NCI-H146 (cell line): Measurements from ENCODE around the gene SDK1.
A peak's percentile ranks its signal among the peaks of the same experiment; 100 is the strongest.

Experiments
- DNase-seq: peaks from one replicate; lab custom pipeline; 2025; lab: John Stamatoyannopoulos, UW

SDK1 gene

DNA sequence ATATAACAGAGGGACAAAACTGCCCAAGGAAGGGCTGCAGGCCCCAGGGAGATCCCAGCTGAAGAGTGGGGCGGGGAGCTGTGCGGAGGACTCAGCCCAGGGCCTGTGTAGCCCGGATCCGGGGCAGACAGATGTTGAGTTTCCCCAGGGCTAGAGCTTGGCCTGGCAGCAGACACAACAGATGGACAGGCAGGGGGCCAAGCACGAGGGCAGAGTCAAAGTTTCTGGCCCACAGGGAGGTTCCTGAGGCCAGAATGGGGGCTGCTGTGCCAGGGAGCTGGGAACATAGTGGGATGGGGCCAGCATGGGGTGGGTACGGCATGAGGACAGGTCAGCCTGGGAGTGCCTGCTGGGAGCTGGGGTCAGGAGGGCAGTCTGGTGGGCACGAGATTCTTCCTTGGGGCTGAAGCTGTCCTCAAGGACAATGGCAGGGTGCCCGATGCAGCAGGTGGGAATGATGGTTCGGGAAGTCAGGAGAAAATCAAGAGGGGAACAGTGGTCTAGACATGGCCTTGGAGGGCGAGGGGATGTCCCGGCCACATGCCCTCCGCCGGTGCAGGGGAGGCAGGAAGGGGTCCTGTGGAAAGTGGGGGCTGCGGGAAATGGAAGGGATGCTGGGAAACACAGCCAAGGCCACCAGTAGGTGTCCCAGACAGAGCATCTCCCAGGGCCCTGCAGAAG, 862.0 kb downstream of the SDK1 start:
- DNase-seq: no peak

DNA sequence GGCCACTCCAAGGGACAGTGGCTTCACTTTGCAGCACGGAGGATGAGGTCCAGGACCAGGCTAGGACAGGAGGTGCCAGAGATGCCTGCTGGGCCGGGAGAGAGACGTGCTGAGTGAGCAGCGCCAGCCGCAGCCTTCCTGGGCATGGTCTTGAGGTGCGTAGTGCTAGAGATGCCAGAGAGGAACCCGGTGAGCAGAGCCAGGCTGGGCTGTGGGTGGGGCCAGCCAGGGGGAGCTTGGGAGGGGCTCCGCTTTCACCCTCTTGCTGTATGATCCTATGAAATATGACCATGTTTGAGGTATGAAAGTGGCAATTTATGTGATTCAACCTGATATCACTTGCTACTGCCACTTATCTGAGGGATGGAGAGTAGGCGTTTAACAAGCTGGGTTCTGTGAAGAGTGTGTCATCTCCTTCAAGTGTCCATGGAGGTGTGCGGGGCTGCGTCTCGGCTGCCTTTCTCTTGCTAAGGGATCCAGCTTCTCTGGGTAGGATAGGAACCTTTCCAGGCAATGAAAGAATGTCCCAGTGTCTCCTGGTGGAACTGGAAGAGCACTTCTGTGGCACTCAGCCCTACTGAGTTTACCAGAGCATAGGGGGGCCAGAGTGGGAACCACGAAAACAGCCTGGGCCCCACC, 862.6 kb downstream of the SDK1 start:
- no peak for DNase-seq

DNA sequence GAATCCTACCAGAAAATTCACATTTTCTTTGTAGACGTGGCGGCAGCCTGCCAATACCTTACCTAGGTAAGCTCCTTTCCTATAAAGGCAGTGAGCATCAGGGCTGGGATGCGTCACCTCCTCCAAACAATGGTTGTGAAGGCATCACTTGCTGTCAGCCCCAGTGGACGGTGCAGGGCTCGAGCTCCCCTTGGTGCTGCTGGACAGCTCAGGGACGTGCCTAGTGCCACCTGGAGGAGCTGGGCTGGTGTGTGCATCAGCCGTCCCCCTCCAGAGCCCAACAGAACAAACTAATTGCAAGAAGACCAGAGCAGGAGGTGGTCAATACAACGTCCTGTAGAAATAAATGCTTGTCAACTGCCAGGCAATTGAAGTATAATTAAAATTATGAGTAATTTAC, 863.5 kb downstream of the SDK1 start:
- peak; percentile 72 for DNase-seq

DNA sequence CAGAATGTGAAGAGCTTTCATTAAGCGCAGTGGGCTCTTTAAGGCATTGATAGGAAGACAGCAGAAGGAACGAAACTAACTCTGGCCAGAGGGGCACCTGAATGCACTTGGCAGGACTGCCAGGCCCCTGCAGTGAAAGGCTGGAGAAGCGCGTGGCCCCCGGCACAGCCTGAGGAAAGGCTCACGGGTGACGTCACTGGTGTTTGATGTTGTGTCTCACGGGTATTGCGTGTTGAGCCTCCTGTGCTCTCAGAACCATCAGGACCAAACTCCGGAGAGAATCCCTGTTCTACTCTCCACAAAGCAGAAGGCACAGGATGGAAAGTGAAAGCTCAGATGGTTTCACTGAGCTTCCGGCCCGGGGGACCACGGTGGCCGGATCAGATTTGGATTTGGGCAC, 865.3 kb downstream of the SDK1 start:
- no peak for DNase-seq

DNA sequence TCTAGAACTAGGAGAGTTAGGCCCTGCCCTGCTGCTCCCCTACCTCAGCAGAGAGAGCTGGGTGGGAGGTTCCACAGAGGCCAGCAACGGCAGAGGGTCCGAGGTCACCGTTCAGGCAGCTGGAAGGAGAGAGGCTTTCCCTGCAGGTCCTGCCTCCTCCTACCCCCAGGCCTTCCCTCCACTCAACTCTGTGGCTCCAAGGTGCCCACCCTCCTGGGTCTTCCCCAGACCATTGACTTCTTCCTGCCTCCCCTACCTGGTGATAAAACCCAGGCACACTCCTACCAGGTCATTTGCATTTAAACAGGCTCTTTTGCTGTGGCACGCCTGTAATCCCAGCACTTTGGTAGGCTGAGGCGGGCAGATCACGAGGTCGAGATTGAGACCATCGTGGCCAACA, 865.8 kb downstream of the SDK1 start:
- no peak for DNase-seq

DNA sequence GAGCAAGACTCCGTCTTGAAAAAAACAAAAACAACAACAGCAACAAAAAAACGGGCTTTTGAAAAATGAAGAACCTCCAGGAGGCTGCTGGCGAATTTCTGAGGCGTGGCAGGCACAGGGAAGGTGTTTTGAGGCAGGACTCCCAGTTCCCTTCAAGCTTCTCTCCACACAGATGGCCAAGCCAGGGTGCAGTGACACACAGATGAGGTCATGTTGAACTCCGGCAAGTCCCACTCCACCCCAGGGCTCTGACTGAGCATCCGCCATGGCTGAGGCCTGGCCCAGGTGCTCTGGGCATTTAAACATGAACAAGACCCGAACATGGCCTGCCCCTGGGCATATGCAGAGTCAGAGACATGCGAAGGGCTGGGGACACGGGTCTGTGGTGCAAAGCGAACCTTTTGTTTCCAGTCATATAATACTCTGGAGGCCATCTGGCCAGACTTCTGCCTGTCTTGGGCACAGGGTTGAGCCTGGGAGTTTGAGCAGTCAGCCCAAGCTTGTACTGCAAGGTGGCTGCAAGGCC, 866.4 kb downstream of the SDK1 start:
- DNase-seq: no peak

DNA sequence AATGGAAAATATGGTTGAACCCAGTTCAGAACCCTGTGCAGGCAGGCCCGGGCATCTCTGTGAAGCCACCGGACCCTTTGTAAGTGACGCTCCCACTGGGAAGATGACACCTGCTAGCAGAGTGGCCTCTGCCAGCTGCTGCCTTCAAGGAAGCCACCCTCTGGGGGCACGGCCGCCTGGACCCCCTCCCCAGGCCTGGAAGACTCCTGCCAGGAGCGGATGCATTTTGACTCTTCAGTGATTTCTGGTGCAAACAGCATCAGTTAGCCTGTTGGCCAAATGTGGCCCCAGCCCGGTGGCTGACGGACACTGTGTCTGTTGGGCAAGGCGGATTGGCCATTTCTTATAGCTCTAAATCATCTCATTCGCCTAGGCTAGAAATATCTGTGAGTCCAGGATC, 867.0 kb downstream of the SDK1 start:
- DNase-seq: no peak

DNA sequence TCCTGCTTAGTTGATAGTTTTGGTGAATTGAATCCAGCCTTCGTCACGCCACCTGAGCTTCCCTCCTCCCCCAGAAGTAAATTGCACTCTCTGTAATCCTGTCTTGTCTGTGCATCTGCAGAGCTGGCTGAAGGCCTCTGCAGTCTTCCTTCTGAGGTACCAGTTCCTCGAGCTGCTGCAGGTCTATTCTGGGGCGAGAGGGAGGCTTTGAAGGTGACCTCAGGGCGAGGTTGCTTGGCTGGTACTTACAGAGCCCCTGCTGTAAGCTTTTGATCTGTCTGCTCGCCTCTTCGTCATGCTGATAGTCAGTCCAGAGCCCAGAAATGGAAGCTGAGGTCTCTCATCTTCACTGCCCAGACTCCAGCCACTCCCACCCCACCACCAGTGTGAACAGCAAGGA, 867.5 kb downstream of the SDK1 start:
- no peak for DNase-seq

DNA sequence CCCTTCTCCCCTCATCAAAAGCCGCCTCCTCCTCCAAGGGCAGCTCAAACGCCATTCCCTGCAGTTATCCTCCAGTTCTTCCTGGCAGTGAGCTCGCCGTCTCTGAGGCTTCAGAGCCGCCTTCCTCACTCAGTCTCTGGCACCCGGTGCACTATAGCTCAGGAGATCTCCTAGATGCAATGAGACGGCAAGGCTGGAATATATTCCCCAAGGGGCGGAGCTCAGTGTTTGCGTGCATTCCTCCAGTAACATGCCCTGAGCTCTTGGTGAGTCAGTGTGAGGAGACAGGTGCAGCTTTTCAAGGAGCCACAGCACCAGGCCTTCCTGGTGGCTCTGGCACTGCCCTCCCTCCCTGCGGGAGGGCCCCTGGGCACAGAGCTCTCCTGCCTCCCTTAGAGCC, 868.4 kb downstream of the SDK1 start:
- DNase-seq: no peak

DNA sequence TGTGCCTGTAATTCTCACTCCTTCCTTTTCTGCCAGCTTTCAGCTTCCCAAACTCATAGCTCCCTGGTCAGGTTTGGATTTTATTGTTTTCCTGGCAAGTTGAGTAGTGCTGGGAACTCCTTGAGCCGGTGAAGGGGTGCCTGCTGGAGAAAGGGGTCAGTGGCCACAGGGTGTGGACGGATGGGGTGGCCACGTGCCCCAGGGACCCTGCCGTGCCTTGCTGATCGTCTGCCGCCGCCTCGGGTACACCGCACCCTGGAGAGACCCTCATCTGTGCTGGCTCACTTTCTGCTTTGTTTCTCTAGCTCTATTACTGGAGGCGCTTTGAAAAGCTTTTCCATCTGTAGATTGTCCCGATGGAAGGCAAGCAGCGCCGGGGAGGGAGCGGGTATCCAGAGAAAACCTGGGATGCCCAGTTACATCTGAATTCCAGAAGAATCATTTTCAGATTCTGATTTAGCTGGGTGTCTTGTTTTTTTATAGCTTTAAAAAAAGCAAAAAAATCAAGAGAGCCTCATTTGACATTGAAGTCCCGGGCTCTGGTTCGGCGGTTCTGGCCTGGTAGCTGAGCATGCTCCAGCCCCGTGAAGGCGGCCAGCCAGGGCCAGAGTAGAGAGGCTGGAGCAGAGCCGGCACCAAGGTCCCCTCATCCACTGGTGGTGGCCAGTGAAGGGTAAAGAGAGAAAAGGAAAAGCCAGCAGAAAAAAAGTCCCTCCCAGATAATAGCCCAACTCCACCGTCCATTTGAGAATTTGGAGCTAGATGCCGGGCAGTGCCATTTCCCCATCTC, 870.1 kb downstream of the SDK1 start:
- DNase-seq: no peak

DNA sequence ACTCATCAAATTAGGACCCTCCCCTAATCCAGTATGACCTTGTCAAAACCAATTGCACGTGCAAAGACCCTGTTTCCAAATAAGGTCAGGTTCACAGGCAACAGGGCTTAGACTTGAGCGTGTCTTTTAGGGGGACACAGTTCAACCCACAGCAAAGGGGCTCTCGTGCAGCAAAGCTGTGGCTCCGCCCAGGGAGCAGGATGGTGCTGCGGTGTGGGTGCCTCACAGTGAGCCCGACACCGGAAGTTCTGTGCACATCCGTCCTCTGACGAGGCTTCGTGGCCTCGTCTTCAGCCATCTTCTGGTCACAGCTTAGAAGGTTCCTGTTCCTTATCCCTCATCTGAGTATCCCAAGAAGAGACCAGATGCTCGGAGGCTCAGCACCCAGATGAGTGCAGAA, 871.8 kb downstream of the SDK1 start:
- no peak for DNase-seq

DNA sequence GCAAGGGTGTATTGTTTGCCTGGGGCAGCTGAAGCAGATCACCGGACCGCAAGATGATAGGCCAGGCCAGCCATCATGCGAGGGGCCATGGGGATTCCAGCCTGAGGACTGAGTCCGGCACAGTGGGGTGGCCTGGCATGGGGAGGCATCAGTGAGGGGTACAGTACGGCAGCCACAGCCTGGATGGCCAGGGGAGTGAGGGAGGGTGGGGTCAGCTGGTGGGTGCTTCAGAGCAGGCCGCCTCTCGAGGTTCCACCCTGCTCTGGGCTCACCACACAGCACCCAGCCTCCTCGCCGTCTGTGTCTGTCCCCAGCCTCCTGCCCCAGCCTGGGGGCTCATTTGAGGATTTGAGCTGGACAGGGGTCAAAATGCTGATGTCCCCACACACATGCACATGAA, 872.6 kb downstream of the SDK1 start:
- DNase-seq: no peak

DNA sequence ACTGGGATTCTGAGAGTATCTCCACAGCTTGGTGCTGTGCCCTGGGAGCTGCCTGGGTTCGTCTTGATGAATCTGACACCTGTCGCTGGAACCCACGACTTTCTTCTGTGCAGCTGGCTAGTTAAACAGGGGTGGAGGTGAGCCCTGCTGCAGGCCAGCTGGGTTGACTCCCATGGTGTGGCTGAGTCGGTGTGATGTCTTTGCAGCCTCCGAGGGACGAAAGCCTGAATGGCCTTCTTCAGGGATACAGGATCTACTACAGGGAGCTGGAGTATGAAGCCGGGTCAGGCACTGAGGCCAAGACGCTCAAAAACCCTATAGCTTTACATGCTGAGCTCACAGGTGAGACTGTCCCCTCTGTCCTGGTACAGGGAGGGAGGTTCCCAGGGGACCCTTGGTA, 873.0 kb downstream of the SDK1 start:
- no peak for DNase-seq

DNA sequence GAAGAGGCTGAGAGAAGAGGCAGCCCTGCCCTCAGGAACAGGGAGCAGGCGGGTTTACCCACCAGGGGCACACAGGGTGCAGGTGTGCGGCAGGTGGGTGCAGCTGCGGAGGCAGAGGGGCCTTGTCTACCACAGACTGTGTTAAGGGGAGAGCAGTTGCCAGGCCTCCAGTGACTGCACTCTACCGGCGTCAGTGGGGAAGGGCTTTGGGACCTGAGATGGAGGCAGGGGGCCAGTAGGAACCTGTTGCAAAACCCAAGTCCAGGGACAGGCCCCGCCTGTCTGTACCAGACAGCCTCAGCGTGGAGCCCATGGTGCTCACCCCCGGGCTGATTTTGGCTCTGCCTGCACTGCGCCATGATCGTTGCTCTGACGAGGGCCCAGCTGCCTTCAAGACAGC, 873.4 kb downstream of the SDK1 start:
- no peak for DNase-seq

DNA sequence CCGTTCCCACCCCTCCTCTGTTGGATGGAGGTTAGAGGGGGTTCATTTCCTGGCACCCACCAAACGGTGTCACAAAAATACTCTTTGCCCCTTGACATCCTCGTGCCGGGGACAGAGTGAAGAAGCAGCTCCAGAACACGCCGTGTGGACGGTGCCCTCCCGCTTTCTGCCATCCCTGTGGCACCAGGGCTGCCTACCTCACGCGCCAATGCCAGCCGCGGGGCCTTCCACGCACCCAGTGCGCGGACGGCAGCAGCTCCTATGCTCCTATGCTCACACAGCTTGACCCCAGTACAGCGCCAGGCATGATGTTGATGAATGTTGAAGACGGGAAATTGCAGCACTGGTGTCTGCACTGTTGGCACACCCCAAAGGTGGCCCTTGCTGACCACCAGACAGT, 873.8 kb downstream of the SDK1 start:
- DNase-seq: no peak

DNA sequence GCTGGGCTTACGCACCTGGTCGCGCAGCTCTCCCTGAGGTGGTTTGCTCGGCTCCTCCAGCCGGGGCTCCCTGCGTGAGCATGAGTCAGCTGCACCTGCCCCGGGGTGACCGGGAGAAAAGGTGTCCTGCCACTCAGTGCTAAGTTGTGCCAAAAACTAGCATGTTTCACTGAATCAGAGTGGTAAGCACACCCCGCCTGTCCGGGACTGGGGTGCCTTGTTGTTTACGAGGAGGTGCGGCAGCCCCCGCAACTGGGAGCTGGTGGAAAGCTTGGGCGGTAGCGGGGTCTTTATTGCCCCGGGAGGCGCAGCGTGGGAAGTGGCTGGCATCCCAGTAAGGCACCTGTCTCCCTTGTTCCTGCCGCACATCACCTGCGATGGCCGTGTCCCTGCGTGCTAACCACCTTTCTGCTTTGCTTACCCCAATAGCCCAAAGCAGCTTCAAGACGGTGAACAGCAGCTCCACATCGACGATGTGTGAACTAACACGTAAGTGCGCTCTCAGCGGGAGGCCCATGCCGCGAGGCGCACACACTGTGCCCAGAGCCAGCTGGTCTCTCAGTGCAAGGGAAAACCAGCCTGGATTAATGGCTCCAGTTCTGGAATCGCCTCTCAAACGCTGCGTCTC, 874.4 kb downstream of the SDK1 start:
- DNase-seq: no peak

DNA sequence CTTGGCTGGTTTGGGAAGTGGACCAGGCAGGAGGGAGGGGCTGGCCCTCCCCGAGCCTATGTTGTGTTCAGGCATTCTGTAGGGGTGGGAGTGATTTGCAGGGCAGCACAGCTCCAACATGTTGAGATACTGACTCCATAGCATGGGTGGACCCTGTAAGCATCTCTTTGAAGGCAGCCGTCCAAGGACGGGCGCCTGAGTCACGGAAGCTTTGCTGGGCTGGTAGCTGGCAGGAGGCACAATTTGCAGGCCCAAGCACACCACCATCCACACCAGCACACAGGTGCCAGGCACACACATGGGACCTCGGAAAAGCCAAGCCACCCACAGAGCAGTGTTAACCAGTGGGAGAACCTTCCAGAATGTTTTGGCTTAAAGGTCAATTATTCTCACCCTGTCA, 875.9 kb downstream of the SDK1 start:
- DNase-seq: no peak

DNA sequence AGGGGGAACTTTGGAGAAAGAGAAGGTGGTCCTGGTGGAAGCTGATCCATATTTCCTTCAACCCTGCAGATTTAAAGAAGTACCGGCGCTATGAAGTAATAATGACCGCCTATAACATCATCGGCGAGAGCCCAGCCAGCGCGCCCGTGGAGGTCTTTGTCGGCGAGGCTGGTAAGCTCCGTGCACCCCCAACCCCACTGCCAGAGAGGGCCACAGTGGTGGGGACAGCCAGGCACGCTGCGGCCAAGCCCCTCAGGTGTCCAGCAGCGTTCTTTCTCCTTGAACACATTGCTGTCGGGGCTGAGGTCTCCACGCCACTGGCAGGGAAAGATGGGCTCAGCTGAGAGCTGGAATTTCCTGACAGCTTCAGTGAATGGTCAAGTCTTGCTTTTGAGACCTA, 877.4 kb downstream of the SDK1 start:
- DNase-seq: no peak

DNA sequence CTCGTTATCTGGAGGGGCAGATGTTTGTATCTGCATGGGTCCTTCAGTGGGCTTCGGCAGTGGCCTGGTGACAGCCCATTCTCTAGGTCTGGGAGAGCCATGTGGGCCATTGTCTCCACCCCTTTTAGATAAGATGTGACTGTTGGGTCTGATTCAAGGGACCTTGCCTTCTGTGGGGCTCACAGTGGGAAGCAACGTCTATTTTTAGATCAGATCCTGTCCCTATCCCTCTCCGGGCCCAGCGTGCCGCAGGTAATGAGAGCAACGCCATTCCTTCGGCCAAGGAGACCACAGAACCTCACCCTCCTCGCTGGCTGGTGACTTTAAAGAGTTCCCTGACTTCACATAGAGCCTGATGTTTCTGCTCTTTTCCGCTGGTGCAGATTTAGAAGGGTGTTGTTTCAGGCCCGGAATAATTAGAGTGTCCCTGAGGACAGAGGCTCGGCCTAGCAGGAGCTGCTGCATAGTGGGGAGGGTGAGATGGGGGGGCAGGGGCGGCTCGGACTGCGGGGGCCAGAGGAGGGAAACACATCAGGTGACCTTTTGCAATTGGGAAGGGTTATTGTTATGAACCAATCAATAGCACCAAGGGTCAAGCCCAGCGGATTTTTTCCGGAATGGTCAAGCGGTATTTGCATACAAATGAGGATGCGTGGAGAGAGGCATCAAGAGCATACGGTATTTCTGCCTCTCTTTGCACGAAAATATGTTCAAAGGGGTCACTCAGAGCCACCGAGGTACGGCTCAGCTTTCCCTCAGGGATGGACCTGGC, 878.0 kb downstream of the SDK1 start:
- DNase-seq: no peak

DNA sequence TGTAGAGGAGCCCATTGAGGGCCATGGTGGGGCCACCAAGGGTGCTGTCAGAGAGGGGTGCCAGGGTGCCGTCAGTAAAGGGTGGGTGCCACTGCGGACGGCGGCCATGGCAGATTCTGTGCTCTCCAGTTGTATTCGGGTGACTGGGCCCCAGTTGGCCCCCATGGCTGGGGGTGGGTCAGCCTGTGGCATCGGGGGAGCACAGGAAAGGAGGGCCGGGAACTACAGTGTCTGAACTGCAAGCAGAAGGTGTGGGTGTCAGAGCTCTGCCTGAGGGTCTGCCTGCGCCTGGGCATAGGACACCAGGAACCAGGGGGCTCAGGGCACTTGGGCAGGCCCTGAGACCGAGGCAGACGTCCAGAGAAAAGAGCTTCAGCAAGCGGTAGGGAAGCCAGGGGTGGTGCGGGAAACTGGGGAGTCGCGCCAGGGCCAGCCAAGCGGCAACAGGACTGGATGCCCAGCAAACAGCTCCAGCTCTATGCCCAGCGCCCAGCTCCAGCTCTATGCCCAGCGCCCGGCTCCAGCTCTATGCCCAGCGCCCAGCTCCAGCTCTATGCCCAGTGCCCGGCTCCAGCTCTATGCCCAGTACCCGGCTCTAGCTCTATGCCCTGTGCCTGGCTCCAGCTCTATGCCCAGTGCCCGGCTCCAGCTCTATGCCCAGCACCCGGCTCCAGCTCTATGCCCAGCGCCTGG, 878.8 kb downstream of the SDK1 start:
- DNase-seq: no peak

DNA sequence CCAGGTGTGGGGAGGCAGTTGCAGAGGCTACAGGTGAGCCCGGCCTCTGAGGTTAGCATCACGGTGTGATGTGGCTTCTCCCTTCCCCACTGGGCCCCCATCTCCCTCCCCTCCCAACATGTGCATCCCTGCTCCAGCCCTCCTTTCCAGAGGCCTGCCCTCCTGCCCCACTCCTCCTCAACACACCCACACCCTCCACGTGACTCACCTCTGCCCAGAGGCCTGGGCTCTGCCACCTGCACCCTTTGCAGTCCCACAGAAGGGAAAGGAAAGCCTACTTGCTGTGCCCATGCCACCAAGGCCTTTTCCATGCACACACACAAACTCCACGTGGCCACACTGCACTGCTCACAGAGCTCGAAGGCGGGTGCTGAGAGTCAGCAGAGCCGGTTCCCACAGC, 880.4 kb downstream of the SDK1 start:
- DNase-seq: no peak
